Type B pancreatic cell (in vitro differentiated cells): ENCODE results near the gene PLAAT5. TPM values are rescaled to one million over a fixed set of nuclear protein-coding genes. Genes with fewer than 3 reads are reported as not detected.

Source experiments
- DNase-seq: peaks from one replicate; pipeline ENCODE4 v3.0.0; 2021; ENCODE audit warnings: mixed read lengths; ENCODE audit not compliant: unreplicated experiment; ENCODE audit errors: extremely low spot score
- H3K27ac Mint-ChIP-seq: 2 replicates; pipeline ENCODE4 v1.8.0; 2021; ENCODE audit warnings: mild to moderate bottlenecking, mixed read lengths
- H3K27me3 Mint-ChIP-seq: 2 replicates; pipeline ENCODE4 v1.8.0; 2021; ENCODE audit warnings: mixed read lengths
- H3K36me3 Mint-ChIP-seq: 2 replicates; pipeline ENCODE4 v1.8.0; 2021; ENCODE audit warnings: mixed read lengths
- H3K4me1 Mint-ChIP-seq: one replicate; pipeline ENCODE4 v1.8.0; 2021; ENCODE audit warnings: mixed read lengths; ENCODE audit not compliant: unreplicated experiment
- H3K4me3 Mint-ChIP-seq: 2 replicates; pipeline ENCODE4 v1.8.0; 2021; ENCODE audit warnings: mild to moderate bottlenecking, mixed read lengths
- H3K9me3 Mint-ChIP-seq: 2 replicates; pipeline ENCODE4 v1.8.0; 2021; ENCODE audit warnings: mixed read lengths
- total RNA-seq: library from RNA; stranded (reverse); gene quantifications from 2 replicates; pipeline ENCODE4 v1.2.1, GENCODE V29; 2021; ENCODE audit warnings: low replicate concordance
- TF ChIP-seq, protein P1 (sequence below): fragments of 200-600 bp; sonication (generic); conservative IDR thresholded peaks from 2 replicates; pipeline ENCODE4 v1.5.0; 2021; ENCODE audit warnings: antibody characterized with exemption, mild to moderate bottlenecking

Gene PLAAT5
- total RNA-seq, 1 donor from 2014 or later, result 2.0 TPM

DNA sequence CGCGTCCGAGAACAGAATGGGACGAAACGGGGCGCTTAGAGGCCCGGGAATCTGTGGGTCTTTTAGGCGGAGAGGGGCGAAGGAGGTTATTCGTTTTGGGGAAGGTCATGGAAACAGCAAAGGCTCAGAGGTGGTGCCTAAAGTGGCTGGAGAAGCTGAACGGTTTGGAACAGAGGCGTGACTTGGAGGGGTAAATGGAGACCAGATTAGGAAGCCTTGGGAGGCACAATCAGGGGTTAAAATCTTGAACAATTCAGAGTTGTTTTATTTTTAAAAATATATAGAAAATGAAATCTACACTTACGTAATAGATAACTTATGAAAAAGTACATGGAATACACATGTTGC is 247 bp upstream of the PLAAT5 start:
- H3K4me1 Mint-ChIP-seq, result peaks cover 38% of the 10 kb centered on the region
- H3K36me3 Mint-ChIP-seq, result peaks cover 7% of the 10 kb centered on the region
- H3K27me3 Mint-ChIP-seq, result peaks cover 20% of the 10 kb centered on the region
- H3K9me3 Mint-ChIP-seq, result peaks cover 10% of the 10 kb centered on the region
- peak overlapping the region; percentile 92 for H3K4me3 Mint-ChIP-seq
- DNase-seq, result no peak
- peak overlapping the region; percentile 88 for H3K27ac Mint-ChIP-seq
- TF ChIP-seq, protein P1, sequence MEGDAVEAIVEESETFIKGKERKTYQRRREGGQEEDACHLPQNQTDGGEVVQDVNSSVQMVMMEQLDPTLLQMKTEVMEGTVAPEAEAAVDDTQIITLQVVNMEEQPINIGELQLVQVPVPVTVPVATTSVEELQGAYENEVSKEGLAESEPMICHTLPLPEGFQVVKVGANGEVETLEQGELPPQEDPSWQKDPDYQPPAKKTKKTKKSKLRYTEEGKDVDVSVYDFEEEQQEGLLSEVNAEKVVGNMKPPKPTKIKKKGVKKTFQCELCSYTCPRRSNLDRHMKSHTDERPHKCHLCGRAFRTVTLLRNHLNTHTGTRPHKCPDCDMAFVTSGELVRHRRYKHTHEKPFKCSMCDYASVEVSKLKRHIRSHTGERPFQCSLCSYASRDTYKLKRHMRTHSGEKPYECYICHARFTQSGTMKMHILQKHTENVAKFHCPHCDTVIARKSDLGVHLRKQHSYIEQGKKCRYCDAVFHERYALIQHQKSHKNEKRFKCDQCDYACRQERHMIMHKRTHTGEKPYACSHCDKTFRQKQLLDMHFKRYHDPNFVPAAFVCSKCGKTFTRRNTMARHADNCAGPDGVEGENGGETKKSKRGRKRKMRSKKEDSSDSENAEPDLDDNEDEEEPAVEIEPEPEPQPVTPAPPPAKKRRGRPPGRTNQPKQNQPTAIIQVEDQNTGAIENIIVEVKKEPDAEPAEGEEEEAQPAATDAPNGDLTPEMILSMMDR, result no peak

- Mint-ChIP-seq H3K4me1 (peaks cover 38% of the 10 kb centered on the region), H3K27me3 (peaks cover 20% of the 10 kb centered on the region), H3K9me3 (peaks cover 10% of the 10 kb centered on the region), H3K36me3 (peaks cover 10% of the 10 kb centered on the region), H3K4me3 (peak overlapping the region; percentile 87), H3K27ac (peak overlapping the region; percentile 66)
- TF ChIP-seq, protein P1, result peak; percentile 54
- no peak for DNase-seq
Measured at GRCh38 chr11:63489879-63490278, 1.1 kb downstream of the PLAAT5 start.

DNA sequence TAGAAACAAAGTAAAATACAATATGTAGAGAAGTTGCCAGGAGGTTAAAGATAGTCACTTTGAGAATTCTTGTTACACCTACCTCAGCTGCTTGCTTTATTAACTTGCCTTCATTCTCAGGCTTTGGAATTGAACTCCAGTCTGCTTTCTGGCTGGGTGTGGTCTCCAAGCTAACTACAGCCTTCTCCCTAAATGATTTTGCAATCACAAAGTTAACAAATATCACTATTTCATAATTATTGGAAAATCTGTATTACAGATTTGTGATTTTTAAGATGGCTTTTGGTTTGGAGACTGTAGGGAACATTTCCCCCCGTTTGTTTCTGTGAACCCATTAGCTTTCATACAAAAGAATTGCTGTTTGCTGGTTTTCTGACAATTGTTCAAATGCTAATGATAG is 2.2 kb downstream of the PLAAT5 start:
- Mint-ChIP-seq H3K27ac (no peak overlapping the region), H3K4me3 (no peak overlapping the region), H3K4me1 (peaks cover 29% of the 10 kb centered on the region), H3K36me3 (peaks cover 6% of the 10 kb centered on the region), H3K27me3 (peaks cover 20% of the 10 kb centered on the region), H3K9me3 (peaks cover under 1% of the 10 kb centered on the region)
- no peak for DNase-seq
- TF ChIP-seq, protein P1, result no peak

GRCh38 chr11:63485777-63486176 is 5.2 kb downstream of the PLAAT5 start:
- Mint-ChIP-seq H3K36me3 (peaks cover 9% of the 10 kb centered on the region), H3K27me3 (peaks cover 9% of the 10 kb centered on the region), H3K4me1 (peaks cover 14% of the 10 kb centered on the region), H3K27ac (no peak overlapping the region), H3K4me3 (no peak overlapping the region), H3K9me3 (peaks cover 5% of the 10 kb centered on the region)
- TF ChIP-seq, protein P1, result no peak
- no peak for DNase-seq

- TF ChIP-seq, protein P1, result no peak
Measured at GRCh38 chr11:63480039-63480438, 10.9 kb downstream of the PLAAT5 start.

GRCh38 chr11:63478896-63479295 is 12.1 kb downstream of the PLAAT5 start:
- no peak overlapping the region for H3K4me3 Mint-ChIP-seq
- H3K9me3 Mint-ChIP-seq, result peaks cover 10% of the 10 kb centered on the region
- peaks cover 9% of the 10 kb centered on the region for H3K36me3 Mint-ChIP-seq
- no peaks in the 10 kb centered on the region for H3K27me3 Mint-ChIP-seq
- TF ChIP-seq, protein P1, result peak; percentile 95
- H3K4me1 Mint-ChIP-seq, result no peaks in the 10 kb centered on the region
- no peak for DNase-seq
- H3K27ac Mint-ChIP-seq, result no peak overlapping the region

More at GRCh38 chr11:63480039-63480438, 10.9 kb downstream of the PLAAT5 start:
- H3K4me3 Mint-ChIP-seq, result no peak overlapping the region
- DNase-seq, result no peak
- no peaks in the 10 kb centered on the region for H3K4me1 Mint-ChIP-seq
- H3K9me3 Mint-ChIP-seq, result peaks cover 10% of the 10 kb centered on the region
- H3K36me3 Mint-ChIP-seq, result peaks cover 9% of the 10 kb centered on the region
- H3K27ac Mint-ChIP-seq, result no peak overlapping the region
- no peaks in the 10 kb centered on the region for H3K27me3 Mint-ChIP-seq
